Heart right ventricle (tissue), 16 donors: ENCODE results near the gene PAK4. TPM values are rescaled to one million over a fixed set of nuclear protein-coding genes. Genes with fewer than 3 reads are reported as not detected.

Source experiments
- ATAC-seq, 8 donors: fragments of 200-7000 bp; cut with Tn5 transposase; one replicate each; pipeline ENCODE4 v1.9.1; 2020; ENCODE audit warnings: mild to moderate bottlenecking in 8 of 8, moderate library complexity in 8 of 8, moderate number of reproducible peaks in 1 of 8
- DNase-seq, 2 donors: peaks; one replicate each; pipeline ENCODE4 v3.0.0-alpha.2; 2020
- H3K27ac ChIP-seq, 10 donors: fragments of 200-600 bp; sonication (generic) in 2 of 10; one replicate each; pipeline versions ENCODE4 v1.5.0 to v1.8.0; 2020 to 2022; ENCODE audit warnings: mild to moderate bottlenecking in 3 of 10
- H3K27me3 ChIP-seq, 7 donors: fragments of 200-600 bp; one replicate each; pipeline ENCODE4 v1.8.0; 2021 to 2022; ENCODE audit warnings: mild to moderate bottlenecking in 2 of 7
- H3K36me3 ChIP-seq, 9 donors: fragments of 200-600 bp; sonication (generic) in 1 of 9; one replicate each; pipeline versions ENCODE4 v1.5.0 to v1.8.0; 2020 to 2022; ENCODE audit warnings: mild to moderate bottlenecking in 2 of 9
- H3K4me1 ChIP-seq, 9 donors: fragments of 200-600 bp; sonication (generic) in 1 of 9; one replicate each; pipeline versions ENCODE4 v1.5.0 to v1.8.0; 2020 to 2022; ENCODE audit warnings: mild to moderate bottlenecking in 4 of 9
- H3K4me3 ChIP-seq, 10 donors: fragments of 200-600 bp; sonication (generic) in 2 of 10; one replicate each; pipeline versions ENCODE4 v1.5.0 to v1.8.0; 2020 to 2022; ENCODE audit warnings: mild to moderate bottlenecking in 7 of 10, moderate library complexity in 2 of 10
- H3K9me3 ChIP-seq, 11 donors: fragments of 200-600 bp in 10 of 11; sonication (generic) in 2 of 11; one replicate each; pipeline versions ENCODE4 v1.5.0 to v1.8.0; 2013 to 2022; ENCODE audit warnings: mild to moderate bottlenecking in 2 of 11, control low read depth in 1 of 11, moderate library complexity in 1 of 11
- whole genome bisulfite sequencing, 2 donors: extraction: QIAGEN DNeasy Blood & Tissue Kit; methylation state at CpG; one replicate each; pipeline ENCODE4 v1.1.7; 2013; ENCODE audit warnings: inconsistent platforms in 1 of 2; 5-methylcytosine and 5-hydroxymethylcytosine counted together
- intact Hi-C, 10 donors: fragments of 100-400 bp; cut with DNase I; formaldehyde crosslinking; loops; one replicate each; pipeline versions ENCODE4 v1.11.1 to v1.14.2; 2022
- polyA plus RNA-seq, 2 donors: library from polyadenylated mRNA; stranded (reverse); fragments of 200-250 nt; gene quantifications; one replicate each; pipeline ENCODE4 v1.2.3, GENCODE V29; 2013
- total RNA-seq, 10 donors: library from RNA; stranded (reverse); fragmentation: NEBNext Ultra II Directional in 3 of 10; extraction: Animal tissue kit (Norgen Biotek cat#: 25700) in 3 of 10; gene quantifications; one replicate each; pipeline versions ENCODE4 v1.2.1 to v1.2.4, GENCODE V29; 2021 to 2023
- TF ChIP-seq, protein P1 (sequence below), 9 donors: fragments of 200-600 bp; sonication (generic) in 2 of 9; IDR thresholded peaks; one replicate each; pipeline versions ENCODE4 v1.5.0 to v1.8.0; 2021 to 2022; ENCODE audit warnings: antibody characterized with exemption in 9 of 9, mild to moderate bottlenecking in 5 of 9, moderate library complexity in 1 of 9
- donor health status: Arrhythmogenic right ventricular cardiomyopathy.
- donor health status: ischemic (EF 13 %, LVEDD 7.1; RV severe dilation, severe dysfunction).
- donor health status: healthy with polysubstance abuse.
- donor health status: DM: no; HTN: yes; CAD: no.
- donor health status: DM: no; HTN: no; CAD: no.
- donor health status: ischemic (EF 25% LVEDD 6.9; RV normal size, moderate dysfunction).
- donor health status: ischemic (EF 25% LVEDD 5.7; RV mildly dilated, moderate dysfunction).
- donor health status: healthy.
- donor health status: DM: yes; HTN: yes; CAD: no.
- donor health status: Ischemic cardiomyopathy.
- donor health status: ischemic (EF 35%, LVEDD 5.7; RV mildly dilated, moderate dysfunction).
- donor health status: nonischemic (EF 11% LVEDD 7.7; RV severe dilation, severe dysfunction).
- donor health status: DM: yes; HTN: yes; CAD: no.
- donor health status: PGD.
- donor health status: ischemic (EF 29% LVEDD 5.4; RV normal size, mild dysfunction).
- donor health status: nonischemic (EF 23%, LVEDD 6.1; RV moderate dilation, normal function).

The PAK4 gene
- total and polyA plus RNA-seq, 12 donors: 8.6 to 22.4 (median 16.1) TPM

DNA sequence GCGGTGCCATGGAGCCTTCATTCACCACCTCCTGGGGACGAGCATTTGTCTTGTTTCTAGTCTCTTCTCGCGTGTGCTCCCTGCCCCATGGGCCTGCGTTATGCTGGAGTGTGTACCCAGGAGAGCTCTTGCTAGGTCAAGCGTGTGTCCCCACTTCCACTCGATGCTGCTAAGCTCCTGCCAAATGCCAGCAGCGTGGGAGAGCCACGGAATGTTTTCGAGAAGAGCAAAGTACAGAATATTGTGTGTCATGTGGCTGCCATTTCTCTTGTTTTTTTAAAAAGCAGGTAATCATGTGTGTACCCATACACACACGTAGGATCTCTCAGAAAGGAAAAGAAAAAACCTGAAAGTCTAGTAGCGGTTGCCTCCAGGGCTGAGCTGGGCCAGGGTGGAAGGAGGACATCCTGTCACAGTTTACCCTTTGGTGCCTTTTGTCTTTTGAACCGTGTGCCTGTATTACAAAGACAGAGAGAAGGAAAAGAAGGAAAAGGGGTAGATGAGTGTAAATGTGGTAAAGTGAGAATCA lies 28.6 kb downstream of the PAK4 start:
- Histone ChIP-seq H3K27me3 (no peaks in the 10 kb centered on the region), H3K9me3 (peaks cover 0 to 1% (median 0%) of the 10 kb centered on the region in 11 donors), H3K27ac (no peak overlapping the region), H3K4me3 (no peak overlapping the region), H3K36me3 (no peaks in the 10 kb centered on the region), H3K4me1 (peaks cover 0 to 28% (median 11%) of the 10 kb centered on the region in 9 donors)
- TF ChIP-seq, protein P1, sequence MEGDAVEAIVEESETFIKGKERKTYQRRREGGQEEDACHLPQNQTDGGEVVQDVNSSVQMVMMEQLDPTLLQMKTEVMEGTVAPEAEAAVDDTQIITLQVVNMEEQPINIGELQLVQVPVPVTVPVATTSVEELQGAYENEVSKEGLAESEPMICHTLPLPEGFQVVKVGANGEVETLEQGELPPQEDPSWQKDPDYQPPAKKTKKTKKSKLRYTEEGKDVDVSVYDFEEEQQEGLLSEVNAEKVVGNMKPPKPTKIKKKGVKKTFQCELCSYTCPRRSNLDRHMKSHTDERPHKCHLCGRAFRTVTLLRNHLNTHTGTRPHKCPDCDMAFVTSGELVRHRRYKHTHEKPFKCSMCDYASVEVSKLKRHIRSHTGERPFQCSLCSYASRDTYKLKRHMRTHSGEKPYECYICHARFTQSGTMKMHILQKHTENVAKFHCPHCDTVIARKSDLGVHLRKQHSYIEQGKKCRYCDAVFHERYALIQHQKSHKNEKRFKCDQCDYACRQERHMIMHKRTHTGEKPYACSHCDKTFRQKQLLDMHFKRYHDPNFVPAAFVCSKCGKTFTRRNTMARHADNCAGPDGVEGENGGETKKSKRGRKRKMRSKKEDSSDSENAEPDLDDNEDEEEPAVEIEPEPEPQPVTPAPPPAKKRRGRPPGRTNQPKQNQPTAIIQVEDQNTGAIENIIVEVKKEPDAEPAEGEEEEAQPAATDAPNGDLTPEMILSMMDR (IDR thresholded peaks at IDR 0.05): no peak
- ATAC-seq (no peak), DNase-seq (no peak)
- 81 to 83% methylated on average over 13 of the region's 13 CpGs for WGBS, 2 donors
- intact Hi-C loops: no loop called here

DNA sequence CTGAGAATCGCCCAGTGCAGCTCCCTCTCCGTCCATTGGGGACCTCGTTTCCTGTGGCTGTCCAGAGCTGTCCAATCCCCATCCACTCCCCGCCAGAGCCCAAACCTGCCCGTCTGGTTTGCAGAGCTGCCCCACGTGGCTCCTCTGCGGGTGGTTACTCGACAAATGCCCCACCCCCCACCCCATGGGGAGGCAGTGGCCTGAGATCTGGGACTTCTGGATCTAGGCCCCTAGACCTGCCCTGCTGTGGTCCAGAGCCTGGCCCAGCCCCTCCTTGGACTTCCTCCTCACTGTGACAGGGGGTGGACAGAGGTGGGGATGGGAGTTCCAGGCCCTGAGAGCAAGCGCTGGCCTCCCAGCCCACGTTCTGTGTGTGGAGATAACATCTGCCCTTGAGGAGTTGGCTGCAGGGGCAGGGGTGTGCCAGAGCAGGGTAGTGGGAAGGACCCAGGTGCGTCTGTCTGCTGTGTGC lies 29.1 kb downstream of the PAK4 start:
- Histone ChIP-seq H3K4me1 (peaks cover 0 to 28% (median 11%) of the 10 kb centered on the region in 9 donors), H3K9me3 (no peaks in the 10 kb centered on the region), H3K36me3 (no peaks in the 10 kb centered on the region), H3K27me3 (no peaks in the 10 kb centered on the region), H3K27ac (no peak overlapping the region), H3K4me3 (no peak overlapping the region)
- TF ChIP-seq, protein P1 (IDR thresholded peaks at IDR 0.05): no peak
- 60 to 64% methylated on average over 11 of the region's 11 CpGs for WGBS, 2 donors
- intact Hi-C loops: no loop called here
- ATAC-seq (no peak), DNase-seq (no peak)

DNA sequence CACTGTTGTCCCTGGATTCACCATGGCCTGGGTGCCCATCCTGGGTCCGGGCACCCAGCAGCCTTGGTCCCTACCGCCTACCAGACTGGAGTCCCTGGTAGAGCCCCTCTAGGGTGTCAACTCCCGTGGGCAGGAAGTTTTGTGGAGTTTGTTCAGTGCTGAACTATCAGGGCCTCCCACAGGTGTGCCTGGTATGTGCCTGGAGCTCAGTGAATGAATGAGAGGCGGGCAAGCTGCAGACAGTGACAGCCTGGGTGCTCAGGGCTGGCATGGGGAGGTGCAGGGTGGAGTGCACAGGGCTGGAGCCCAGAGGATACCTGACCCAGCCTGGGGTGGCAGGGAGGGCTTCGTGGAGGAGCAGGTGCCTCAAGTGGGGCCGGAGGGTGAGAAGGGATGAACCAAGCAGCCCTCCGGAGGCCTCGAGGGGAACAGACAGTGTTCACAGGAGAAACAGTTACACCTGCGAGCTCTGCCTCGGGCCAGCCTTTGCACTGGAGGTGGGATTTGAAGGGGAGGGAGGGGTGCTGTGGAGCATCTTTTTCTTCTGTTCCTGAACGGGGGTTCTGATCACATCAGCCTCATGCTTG lies 29.6 kb downstream of the PAK4 start:
- Histone ChIP-seq H3K9me3 (no peaks in the 10 kb centered on the region), H3K4me3 (no peak overlapping the region), H3K27ac (no peak overlapping the region), H3K36me3 (no peaks in the 10 kb centered on the region), H3K4me1 (peaks cover 0 to 32% (median 12%) of the 10 kb centered on the region in 9 donors), H3K27me3 (no peaks in the 10 kb centered on the region)
- WGBS, 2 donors: 87 to 90% methylated on average over 11 of the region's 11 CpGs
- TF ChIP-seq, protein P1 (IDR thresholded peaks at IDR 0.05): no peak
- DNase-seq (no peak), ATAC-seq (no peak)
- intact Hi-C loops: no loop called here

DNA sequence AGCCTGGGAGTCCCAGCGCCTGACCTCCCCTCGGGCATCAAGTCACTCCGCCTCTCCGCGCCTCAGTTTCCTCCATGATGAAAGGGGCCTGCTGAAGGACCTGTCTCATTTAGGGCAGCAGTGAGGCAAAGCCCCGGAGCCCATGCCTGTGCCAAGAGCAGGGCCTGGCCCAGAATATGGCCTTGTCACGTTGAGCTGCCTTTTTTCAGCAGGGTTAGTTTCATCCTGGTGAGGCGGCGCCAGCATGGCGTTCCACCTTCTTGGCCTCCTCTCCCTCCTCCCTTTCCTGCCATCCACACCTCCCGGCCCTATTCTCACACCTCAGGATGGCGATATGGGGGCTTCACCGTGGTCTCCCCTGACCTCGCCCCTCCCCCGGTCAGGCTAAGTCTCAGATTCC lies 30.2 kb downstream of the PAK4 start:
- H3K36me3 ChIP-seq: no peaks in the 10 kb centered on the region
- ATAC-seq (no peak), DNase-seq (no peak)
- peaks cover 0 to 37% (median 17%) of the 10 kb centered on the region in 9 donors for H3K4me1 ChIP-seq
- no peak overlapping the region for H3K4me3 ChIP-seq
- WGBS, 2 donors: 83 to 85% methylated on average over 15 of the region's 15 CpGs
- no peaks in the 10 kb centered on the region for H3K9me3 ChIP-seq
- no peak overlapping the region for H3K27ac ChIP-seq
- intact Hi-C loops: no loop called here
- TF ChIP-seq, protein P1 (IDR thresholded peaks at IDR 0.05): no peak
- H3K27me3 ChIP-seq: no peaks in the 10 kb centered on the region
